Panc1 (cell line): ENCODE data around the gene PPM1L.

Source experiments
- CTCF ChIP-seq: fragments of 450-650 bp; IDR thresholded peaks from 2 replicates; pipeline ENCODE4 v1.5.1; 2017; ENCODE audit warnings: mild to moderate bottlenecking
- SIN3A ChIP-seq: IDR thresholded peaks from 2 replicates; pipeline ENCODE4 v1.6.1; 2012; ENCODE audit warnings: low read depth, mild to moderate bottlenecking, low read length, moderate library complexity, borderline replicate concordance; ENCODE audit not compliant: insufficient read depth

- TF ChIP-seq SIN3A (no peak), CTCF (no peak)
Measured at GRCh38 chr3:160886421-160886820, 130.4 kb downstream of the PPM1L start.
